K562 (cell line): ENCODE results near the gene HS3ST3B1. TPM values are rescaled to one million over a fixed set of nuclear protein-coding genes. Genes with fewer than 3 reads are reported as not detected.
A peak's percentile ranks its signal among the peaks of the same experiment; 100 is the strongest.

Source experiments
- DEAF1 ChIP-seq: fragments of 450-650 bp; formaldehyde crosslinking; IDR thresholded peaks from 2 replicates; pipeline ENCODE4 v1.4.0; 2020; ENCODE audit warnings: mild to moderate bottlenecking, moderate library complexity
- E2F1 ChIP-seq: sonication (generic); formaldehyde crosslinking; IDR thresholded peaks from 2 replicates; pipeline ENCODE4 v1.8.1; 2023; ENCODE audit warnings: mild to moderate bottlenecking, missing genetic modification reagents, moderate library complexity
- EP400 ChIP-seq: fragments of 450-650 bp; IDR thresholded peaks from 2 replicates; pipeline ENCODE4 v1.6.1; 2017; ENCODE audit warnings: antibody characterized with exemption, mild to moderate bottlenecking, moderate library complexity
- ETS2 ChIP-seq: IDR thresholded peaks from 2 replicates; pipeline ENCODE4 v1.6.1; 2016; ENCODE audit warnings: borderline replicate concordance, missing genetic modification characterization, mild to moderate bottlenecking, moderate library complexity, missing compliant biosample characterization; ENCODE audit not compliant: poor library complexity, severe bottlenecking
- IRF2 ChIP-seq: sonication (generic); formaldehyde crosslinking; IDR thresholded peaks from 2 replicates; pipeline ENCODE4 v1.8.1; 2022; ENCODE audit warnings: mild to moderate bottlenecking, missing genetic modification reagents
- MEIS2 ChIP-seq: fragments of 450-650 bp; IDR thresholded peaks from 2 replicates; pipeline ENCODE4 v1.6.1; 2014; ENCODE audit warnings: mild to moderate bottlenecking; ENCODE audit not compliant: partially characterized antibody
- NR2F6 ChIP-seq: fragments of 450-650 bp; formaldehyde crosslinking; IDR thresholded peaks from 2 replicates; pipeline ENCODE4 v1.4.0; 2020; ENCODE audit warnings: mild to moderate bottlenecking
- PKNOX1 ChIP-seq: fragments of 450-650 bp; IDR thresholded peaks from 2 replicates; pipeline ENCODE4 v1.6.1; 2016
- POLR2B ChIP-seq: fragments of 450-650 bp; IDR thresholded peaks from 2 replicates; pipeline ENCODE4 v1.6.1; 2018; ENCODE audit warnings: low read depth; ENCODE audit not compliant: partially characterized antibody
- SUPT5H ChIP-seq: fragments of 450-650 bp; IDR thresholded peaks from 2 replicates; pipeline ENCODE4 v1.6.1; 2016
- TAF9B ChIP-seq: fragments of 450-650 bp; IDR thresholded peaks from 2 replicates; pipeline ENCODE4 v1.6.1; 2018; ENCODE audit warnings: mild to moderate bottlenecking; ENCODE audit not compliant: partially characterized antibody
- polyA plus RNA-seq, 8 experiments: library from polyadenylated mRNA; depleted of rRNA in 4 of 8; stranded (reverse) in 5 of 8; unstranded in 3 of 8; fragments of >200 nt; fragmentation: Nextera tagmentation in 2 of 8; fragmentation: Illumina TruSeq in 1 of 8; extraction: Ambion mirVana in 2 of 8; extraction: Trizol in 1 of 8; gene quantifications; 2 replicates each; pipeline versions ENCODE4 v1.2.1 to v1.2.3, GENCODE V29; 2011 to 2014; ENCODE audit warnings: inconsistent platforms in 1 of 8, missing spikeins in 1 of 8
- total RNA-seq, 7 experiments: library from RNA; depleted of rRNA in 6 of 7; stranded (reverse); fragments of >200 nt in 6 of 7; fragmentation: Illumina TruSeq in 2 of 7; extraction: Trizol in 2 of 7; gene quantifications; 2 replicates each; pipeline versions ENCODE4 v1.2.1 to v1.2.3, GENCODE V29; 2011 to 2021; ENCODE audit warnings: low replicate concordance in 1 of 7
- TF ChIP-seq, protein P1 (sequence below): fragments of 200-600 bp; sonication (generic); IDR thresholded peaks from one replicate; pipeline ENCODE4 v1.6.1; 2012; ENCODE audit warnings: mild to moderate bottlenecking, low read depth, low read length, inconsistent platforms

HS3ST3B1 gene
- total and polyA plus RNA-seq, 9 of the 15 experiments (the other 6 are each of a cell fraction or from before 2014, with no cell fraction given) = 1.9 to 12.9 (median 3.7) TPM

DNA sequence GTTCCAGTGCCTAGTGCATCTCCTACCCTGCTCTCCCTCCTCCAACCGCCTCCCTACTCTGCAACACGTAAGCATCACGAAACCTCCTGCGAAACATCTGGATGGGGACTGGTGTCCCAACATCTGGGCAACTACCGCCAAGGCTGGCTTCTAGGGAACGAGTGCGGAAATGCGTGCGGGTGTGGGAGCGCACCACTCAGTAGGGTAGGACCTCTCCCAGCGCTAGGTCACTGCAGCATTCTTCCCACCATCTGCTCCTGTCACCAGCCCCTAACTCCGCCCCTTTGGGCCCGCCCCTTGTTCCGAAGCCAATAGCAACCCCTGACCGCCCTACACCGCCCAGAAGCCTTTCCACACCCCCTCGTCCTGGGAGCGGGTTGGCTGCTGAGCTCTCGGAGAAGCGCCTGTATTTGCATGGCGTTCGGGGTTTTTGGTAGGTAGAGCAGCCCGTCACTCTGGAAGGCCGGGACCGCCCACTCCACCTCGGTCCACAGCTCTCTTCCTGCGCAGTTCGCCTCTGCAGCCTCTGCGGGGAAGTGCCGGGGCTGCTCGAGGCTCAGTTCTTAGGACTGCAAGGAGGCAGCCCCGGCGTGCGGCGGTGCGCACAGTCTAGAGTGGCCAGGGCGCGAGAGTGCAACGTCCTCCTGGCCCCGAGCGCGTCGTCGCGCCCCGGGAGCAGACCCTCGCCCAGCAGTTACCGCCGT, at the start of gene HS3ST3B1 (continued):
- TF ChIP-seq DEAF1 (CRISPR knock-in tag) (no peak), SUPT5H (peak; percentile 77), ETS2 (tag) (no peak), IRF2 (CRISPR knock-in tag) (no peak), EP400 (peak; percentile 7; the same call in 1 of the 2 replicates), MEIS2 (peak; percentile 51), NR2F6 (CRISPR knock-in tag) (no peak), PKNOX1 (peak; percentile 99), E2F1 (no peak), TAF9B (peak; percentile 60), POLR2B (peak; percentile 31)
- TF ChIP-seq, protein P1, sequence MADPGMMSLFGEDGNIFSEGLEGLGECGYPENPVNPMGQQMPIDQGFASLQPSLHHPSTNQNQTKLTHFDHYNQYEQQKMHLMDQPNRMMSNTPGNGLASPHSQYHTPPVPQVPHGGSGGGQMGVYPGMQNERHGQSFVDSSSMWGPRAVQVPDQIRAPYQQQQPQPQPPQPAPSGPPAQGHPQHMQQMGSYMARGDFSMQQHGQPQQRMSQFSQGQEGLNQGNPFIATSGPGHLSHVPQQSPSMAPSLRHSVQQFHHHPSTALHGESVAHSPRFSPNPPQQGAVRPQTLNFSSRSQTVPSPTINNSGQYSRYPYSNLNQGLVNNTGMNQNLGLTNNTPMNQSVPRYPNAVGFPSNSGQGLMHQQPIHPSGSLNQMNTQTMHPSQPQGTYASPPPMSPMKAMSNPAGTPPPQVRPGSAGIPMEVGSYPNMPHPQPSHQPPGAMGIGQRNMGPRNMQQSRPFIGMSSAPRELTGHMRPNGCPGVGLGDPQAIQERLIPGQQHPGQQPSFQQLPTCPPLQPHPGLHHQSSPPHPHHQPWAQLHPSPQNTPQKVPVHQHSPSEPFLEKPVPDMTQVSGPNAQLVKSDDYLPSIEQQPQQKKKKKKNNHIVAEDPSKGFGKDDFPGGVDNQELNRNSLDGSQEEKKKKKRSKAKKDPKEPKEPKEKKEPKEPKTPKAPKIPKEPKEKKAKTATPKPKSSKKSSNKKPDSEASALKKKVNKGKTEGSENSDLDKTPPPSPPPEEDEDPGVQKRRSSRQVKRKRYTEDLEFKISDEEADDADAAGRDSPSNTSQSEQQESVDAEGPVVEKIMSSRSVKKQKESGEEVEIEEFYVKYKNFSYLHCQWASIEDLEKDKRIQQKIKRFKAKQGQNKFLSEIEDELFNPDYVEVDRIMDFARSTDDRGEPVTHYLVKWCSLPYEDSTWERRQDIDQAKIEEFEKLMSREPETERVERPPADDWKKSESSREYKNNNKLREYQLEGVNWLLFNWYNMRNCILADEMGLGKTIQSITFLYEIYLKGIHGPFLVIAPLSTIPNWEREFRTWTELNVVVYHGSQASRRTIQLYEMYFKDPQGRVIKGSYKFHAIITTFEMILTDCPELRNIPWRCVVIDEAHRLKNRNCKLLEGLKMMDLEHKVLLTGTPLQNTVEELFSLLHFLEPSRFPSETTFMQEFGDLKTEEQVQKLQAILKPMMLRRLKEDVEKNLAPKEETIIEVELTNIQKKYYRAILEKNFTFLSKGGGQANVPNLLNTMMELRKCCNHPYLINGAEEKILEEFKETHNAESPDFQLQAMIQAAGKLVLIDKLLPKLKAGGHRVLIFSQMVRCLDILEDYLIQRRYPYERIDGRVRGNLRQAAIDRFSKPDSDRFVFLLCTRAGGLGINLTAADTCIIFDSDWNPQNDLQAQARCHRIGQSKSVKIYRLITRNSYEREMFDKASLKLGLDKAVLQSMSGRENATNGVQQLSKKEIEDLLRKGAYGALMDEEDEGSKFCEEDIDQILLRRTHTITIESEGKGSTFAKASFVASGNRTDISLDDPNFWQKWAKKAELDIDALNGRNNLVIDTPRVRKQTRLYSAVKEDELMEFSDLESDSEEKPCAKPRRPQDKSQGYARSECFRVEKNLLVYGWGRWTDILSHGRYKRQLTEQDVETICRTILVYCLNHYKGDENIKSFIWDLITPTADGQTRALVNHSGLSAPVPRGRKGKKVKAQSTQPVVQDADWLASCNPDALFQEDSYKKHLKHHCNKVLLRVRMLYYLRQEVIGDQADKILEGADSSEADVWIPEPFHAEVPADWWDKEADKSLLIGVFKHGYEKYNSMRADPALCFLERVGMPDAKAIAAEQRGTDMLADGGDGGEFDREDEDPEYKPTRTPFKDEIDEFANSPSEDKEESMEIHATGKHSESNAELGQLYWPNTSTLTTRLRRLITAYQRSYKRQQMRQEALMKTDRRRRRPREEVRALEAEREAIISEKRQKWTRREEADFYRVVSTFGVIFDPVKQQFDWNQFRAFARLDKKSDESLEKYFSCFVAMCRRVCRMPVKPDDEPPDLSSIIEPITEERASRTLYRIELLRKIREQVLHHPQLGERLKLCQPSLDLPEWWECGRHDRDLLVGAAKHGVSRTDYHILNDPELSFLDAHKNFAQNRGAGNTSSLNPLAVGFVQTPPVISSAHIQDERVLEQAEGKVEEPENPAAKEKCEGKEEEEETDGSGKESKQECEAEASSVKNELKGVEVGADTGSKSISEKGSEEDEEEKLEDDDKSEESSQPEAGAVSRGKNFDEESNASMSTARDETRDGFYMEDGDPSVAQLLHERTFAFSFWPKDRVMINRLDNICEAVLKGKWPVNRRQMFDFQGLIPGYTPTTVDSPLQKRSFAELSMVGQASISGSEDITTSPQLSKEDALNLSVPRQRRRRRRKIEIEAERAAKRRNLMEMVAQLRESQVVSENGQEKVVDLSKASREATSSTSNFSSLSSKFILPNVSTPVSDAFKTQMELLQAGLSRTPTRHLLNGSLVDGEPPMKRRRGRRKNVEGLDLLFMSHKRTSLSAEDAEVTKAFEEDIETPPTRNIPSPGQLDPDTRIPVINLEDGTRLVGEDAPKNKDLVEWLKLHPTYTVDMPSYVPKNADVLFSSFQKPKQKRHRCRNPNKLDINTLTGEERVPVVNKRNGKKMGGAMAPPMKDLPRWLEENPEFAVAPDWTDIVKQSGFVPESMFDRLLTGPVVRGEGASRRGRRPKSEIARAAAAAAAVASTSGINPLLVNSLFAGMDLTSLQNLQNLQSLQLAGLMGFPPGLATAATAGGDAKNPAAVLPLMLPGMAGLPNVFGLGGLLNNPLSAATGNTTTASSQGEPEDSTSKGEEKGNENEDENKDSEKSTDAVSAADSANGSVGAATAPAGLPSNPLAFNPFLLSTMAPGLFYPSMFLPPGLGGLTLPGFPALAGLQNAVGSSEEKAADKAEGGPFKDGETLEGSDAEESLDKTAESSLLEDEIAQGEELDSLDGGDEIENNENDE = no peak
